HEK293 (cell line): ENCODE results near the gene TMEM256.

Experiments
- ATF2 ChIP-seq: fragments of 450-650 bp; formaldehyde crosslinking; IDR thresholded peaks from 2 replicates; pipeline ENCODE4 v1.5.1; 2016; ENCODE audit warnings: missing biosample characterization, missing genetic modification characterization, low read depth
- KLF1 ChIP-seq: fragments of 450-650 bp; formaldehyde crosslinking; IDR thresholded peaks from 2 replicates; pipeline ENCODE4 v1.5.1; 2016; ENCODE audit warnings: missing biosample characterization, missing genetic modification characterization
- MZF1 ChIP-seq: fragments of 450-650 bp; formaldehyde crosslinking; IDR thresholded peaks from 2 replicates; pipeline ENCODE4 v1.5.1; 2017; ENCODE audit warnings: missing biosample characterization, missing genetic modification characterization, borderline replicate concordance
- PRDM10 ChIP-seq: fragments of 450-650 bp; formaldehyde crosslinking; IDR thresholded peaks from 2 replicates; pipeline ENCODE4 v1.5.1; 2016; ENCODE audit warnings: missing biosample characterization, missing genetic modification characterization
- SP3 ChIP-seq: fragments of 450-650 bp; formaldehyde crosslinking; IDR thresholded peaks from 2 replicates; pipeline ENCODE4 v1.5.1; 2016; ENCODE audit warnings: missing biosample characterization, missing genetic modification characterization
- WT1 ChIP-seq: fragments of 450-650 bp; formaldehyde crosslinking; IDR thresholded peaks from 2 replicates; pipeline ENCODE4 v1.5.1; 2016; ENCODE audit warnings: missing biosample characterization, missing genetic modification characterization
- ZFHX2 ChIP-seq: fragments of 450-650 bp; formaldehyde crosslinking; conservative IDR thresholded peaks from 2 replicates; pipeline ENCODE4 v1.5.1; 2016; ENCODE audit warnings: missing biosample characterization, missing genetic modification characterization
- ZIC2 ChIP-seq: fragments of 450-650 bp; formaldehyde crosslinking; IDR thresholded peaks from 2 replicates; pipeline ENCODE4 v1.5.1; 2016; ENCODE audit warnings: missing biosample characterization, missing genetic modification characterization
- ZNF140 ChIP-seq: fragments of 450-650 bp; formaldehyde crosslinking; IDR thresholded peaks from 2 replicates; pipeline ENCODE4 v1.5.1; 2016; ENCODE audit warnings: missing biosample characterization, missing genetic modification characterization
- ZNF157 ChIP-seq: fragments of 450-650 bp; formaldehyde crosslinking; IDR thresholded peaks from 2 replicates; pipeline ENCODE4 v1.5.1; 2016; ENCODE audit warnings: missing biosample characterization, missing genetic modification characterization
- ZNF221 ChIP-seq: fragments of 450-650 bp; formaldehyde crosslinking; IDR thresholded peaks from 2 replicates; pipeline ENCODE4 v1.5.1; 2017; ENCODE audit warnings: missing biosample characterization, missing genetic modification characterization, borderline replicate concordance
- ZNF223 ChIP-seq: fragments of 450-650 bp; formaldehyde crosslinking; IDR thresholded peaks from 2 replicates; pipeline ENCODE4 v1.5.1; 2016; ENCODE audit warnings: missing biosample characterization, missing genetic modification characterization
- ZNF362 ChIP-seq: fragments of 450-650 bp; formaldehyde crosslinking; IDR thresholded peaks from 2 replicates; pipeline ENCODE4 v1.5.1; 2016; ENCODE audit warnings: missing biosample characterization, missing genetic modification characterization
- ZNF391 ChIP-seq: fragments of 450-650 bp; formaldehyde crosslinking; IDR thresholded peaks from 2 replicates; pipeline ENCODE4 v1.5.1; 2016; ENCODE audit warnings: low read depth, missing biosample characterization, missing genetic modification characterization, borderline replicate concordance
- ZNF416 ChIP-seq: fragments of 450-650 bp; formaldehyde crosslinking; IDR thresholded peaks from 2 replicates; pipeline ENCODE4 v1.5.1; 2016; ENCODE audit warnings: missing biosample characterization, missing genetic modification characterization
- ZNF426 ChIP-seq: fragments of 450-650 bp; formaldehyde crosslinking; IDR thresholded peaks from 2 replicates; pipeline ENCODE4 v1.5.1; 2017; ENCODE audit warnings: missing biosample characterization, missing genetic modification characterization, mild to moderate bottlenecking, inconsistent platforms, moderate library complexity
- ZNF473 ChIP-seq: fragments of 450-650 bp; formaldehyde crosslinking; IDR thresholded peaks from 2 replicates; pipeline ENCODE4 v1.5.1; 2017; ENCODE audit warnings: missing biosample characterization, missing genetic modification characterization
- ZNF596 ChIP-seq: fragments of 450-650 bp; IDR thresholded peaks from 2 replicates; pipeline ENCODE4 v1.5.0; 2018; ENCODE audit warnings: missing biosample characterization, mild to moderate bottlenecking, missing genetic modification characterization, moderate library complexity
- ZNF610 ChIP-seq: fragments of 450-650 bp; formaldehyde crosslinking; IDR thresholded peaks from 2 replicates; pipeline ENCODE4 v1.5.1; 2016; ENCODE audit warnings: missing biosample characterization, missing genetic modification characterization, borderline replicate concordance
- ZNF639 ChIP-seq: fragments of 450-650 bp; formaldehyde crosslinking; IDR thresholded peaks from 2 replicates; pipeline ENCODE4 v1.5.1; 2016; ENCODE audit warnings: missing biosample characterization, missing genetic modification characterization
- ZNF664 ChIP-seq: fragments of 450-650 bp; formaldehyde crosslinking; IDR thresholded peaks from 2 replicates; pipeline ENCODE4 v1.5.1; 2016; ENCODE audit warnings: missing biosample characterization, missing genetic modification characterization
- ZNF701 ChIP-seq: fragments of 450-650 bp; formaldehyde crosslinking; IDR thresholded peaks from 2 replicates; pipeline ENCODE4 v1.5.1; 2016; ENCODE audit warnings: missing biosample characterization, missing genetic modification characterization
- ZSCAN23 ChIP-seq: fragments of 450-650 bp; formaldehyde crosslinking; IDR thresholded peaks from 2 replicates; pipeline ENCODE4 v1.5.1; 2016; ENCODE audit warnings: missing biosample characterization, missing genetic modification characterization
- TF ChIP-seq, protein P1 (sequence below): fragments of 450-650 bp; formaldehyde crosslinking; IDR thresholded peaks from 2 replicates; pipeline ENCODE4 v1.5.1; 2017; ENCODE audit warnings: missing biosample characterization, mild to moderate bottlenecking, missing genetic modification characterization, moderate library complexity
- TF ChIP-seq, protein P2 (sequence below): fragments of 450-650 bp; formaldehyde crosslinking; IDR thresholded peaks from 2 replicates; pipeline ENCODE4 v1.5.1; 2016; ENCODE audit warnings: missing biosample characterization, missing genetic modification characterization
- TF ChIP-seq, protein P3 (sequence below): fragments of 450-650 bp; formaldehyde crosslinking; IDR thresholded peaks from 2 replicates; pipeline ENCODE4 v1.5.1; 2016; ENCODE audit warnings: missing biosample characterization, missing genetic modification characterization

TMEM256 gene

GRCh38 chr17:7440113-7440833 lies 36.4 kb upstream of the TMEM256 start (continued):
- peak; percentile 54 for TF ChIP-seq ZFHX2
- no peak for TF ChIP-seq ZNF223 (tag by site-specific recombination)
- TF ChIP-seq WT1 (tag by site-specific recombination) = peak; percentile 68; the same call in 1 of the 2 replicates
- peak; percentile 100 for TF ChIP-seq PRDM10 (tag by site-specific recombination)
- no peak for TF ChIP-seq ZNF473 (tag by site-specific recombination)
- TF ChIP-seq ZNF362 = no peak
- no peak; the same call in 1 of the 2 replicates for TF ChIP-seq SP3 (tag by site-specific recombination)
- TF ChIP-seq, protein P1, sequence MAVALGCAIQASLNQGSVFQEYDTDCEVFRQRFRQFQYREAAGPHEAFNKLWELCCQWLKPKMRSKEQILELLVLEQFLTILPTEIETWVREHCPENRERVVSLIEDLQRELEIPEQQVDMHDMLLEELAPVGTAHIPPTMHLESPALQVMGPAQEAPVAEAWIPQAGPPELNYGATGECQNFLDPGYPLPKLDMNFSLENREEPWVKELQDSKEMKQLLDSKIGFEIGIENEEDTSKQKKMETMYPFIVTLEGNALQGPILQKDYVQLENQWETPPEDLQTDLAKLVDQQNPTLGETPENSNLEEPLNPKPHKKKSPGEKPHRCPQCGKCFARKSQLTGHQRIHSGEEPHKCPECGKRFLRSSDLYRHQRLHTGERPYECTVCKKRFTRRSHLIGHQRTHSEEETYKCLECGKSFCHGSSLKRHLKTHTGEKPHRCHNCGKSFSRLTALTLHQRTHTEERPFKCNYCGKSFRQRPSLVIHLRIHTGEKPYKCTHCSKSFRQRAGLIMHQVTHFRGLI (tag by site-specific recombination) = 0 out of 2 replicates have a peak, but pooled peaks have one; percentile 23
- peak; percentile 26; the same call in 1 of the 2 replicates for TF ChIP-seq KLF1 (tag by site-specific recombination)
- no peak for TF ChIP-seq ATF2 (tag by site-specific recombination)
- TF ChIP-seq MZF1 = no peak
- TF ChIP-seq ZNF221 (tag by site-specific recombination) = no peak
- TF ChIP-seq, protein P2, sequence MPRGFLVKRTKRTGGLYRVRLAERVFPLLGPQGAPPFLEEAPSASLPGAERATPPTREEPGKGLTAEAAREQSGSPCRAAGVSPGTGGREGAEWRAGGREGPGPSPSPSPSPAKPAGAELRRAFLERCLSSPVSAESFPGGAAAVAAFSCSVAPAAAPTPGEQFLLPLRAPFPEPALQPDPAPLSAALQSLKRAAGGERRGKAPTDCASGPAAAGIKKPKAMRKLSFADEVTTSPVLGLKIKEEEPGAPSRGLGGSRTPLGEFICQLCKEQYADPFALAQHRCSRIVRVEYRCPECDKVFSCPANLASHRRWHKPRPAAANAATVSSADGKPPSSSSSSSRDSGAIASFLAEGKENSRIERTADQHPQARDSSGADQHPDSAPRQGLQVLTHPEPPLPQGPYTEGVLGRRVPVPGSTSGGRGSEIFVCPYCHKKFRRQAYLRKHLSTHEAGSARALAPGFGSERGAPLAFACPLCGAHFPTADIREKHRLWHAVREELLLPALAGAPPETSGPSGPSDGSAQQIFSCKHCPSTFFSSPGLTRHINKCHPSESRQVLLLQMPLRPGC (tag by site-specific recombination) = no peak
- TF ChIP-seq ZNF416 = no peak
- no peak for TF ChIP-seq ZNF157 (tag by site-specific recombination)
- TF ChIP-seq ZNF426 = no peak
- no peak for TF ChIP-seq ZNF596
- TF ChIP-seq, protein P3, sequence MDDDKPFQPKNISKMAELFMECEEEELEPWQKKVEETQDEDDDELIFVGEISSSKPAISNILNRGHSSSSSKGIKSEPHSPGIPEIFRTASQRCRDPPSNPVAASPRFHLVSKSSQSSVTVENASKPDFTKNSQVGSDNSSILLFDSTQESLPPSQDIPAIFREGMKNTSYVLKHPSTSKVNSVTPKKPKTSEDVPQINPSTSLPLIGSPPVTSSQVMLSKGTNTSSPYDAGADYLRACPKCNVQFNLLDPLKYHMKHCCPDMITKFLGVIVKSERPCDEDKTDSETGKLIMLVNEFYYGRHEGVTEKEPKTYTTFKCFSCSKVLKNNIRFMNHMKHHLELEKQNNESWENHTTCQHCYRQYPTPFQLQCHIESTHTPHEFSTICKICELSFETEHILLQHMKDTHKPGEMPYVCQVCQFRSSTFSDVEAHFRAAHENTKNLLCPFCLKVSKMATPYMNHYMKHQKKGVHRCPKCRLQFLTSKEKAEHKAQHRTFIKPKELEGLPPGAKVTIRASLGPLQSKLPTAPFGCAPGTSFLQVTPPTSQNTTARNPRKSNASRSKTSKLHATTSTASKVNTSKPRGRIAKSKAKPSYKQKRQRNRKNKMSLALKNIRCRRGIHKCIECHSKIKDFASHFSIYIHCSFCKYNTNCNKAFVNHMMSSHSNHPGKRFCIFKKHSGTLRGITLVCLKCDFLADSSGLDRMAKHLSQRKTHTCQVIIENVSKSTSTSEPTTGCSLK = no peak
- peak; percentile 70 for TF ChIP-seq ZIC2 (tag by site-specific recombination)
- TF ChIP-seq ZNF140 = no peak
- no peak for TF ChIP-seq ZNF701 (tag by site-specific recombination)
- TF ChIP-seq ZSCAN23 (tag by site-specific recombination) = 0 out of 2 replicates have a peak, but pooled peaks have one; percentile 38
- peak; percentile 42; the same call in 1 of the 2 replicates for TF ChIP-seq ZNF391
- no peak for TF ChIP-seq ZNF610
- no peak for TF ChIP-seq ZNF664 (tag by site-specific recombination)
- peak; percentile 73 for TF ChIP-seq ZNF639 (tag by site-specific recombination)
